GM19467 (cell line): ENCODE results near the gene EAF1.
A peak's percentile ranks its signal among the peaks of the same experiment; 100 is the strongest.
"Not testable (repeated sequence)": the region's sequence is repeated elsewhere in the genome, so short reads cannot be mapped to it uniquely, and the experiment has no call there.

ENCODE experiments used
- ATAC-seq: cut with Tn5 transposase; IDR thresholded peaks from one replicate; pipeline ENCODE4 v1.9.1; 2021; ENCODE audit warnings: mild to moderate bottlenecking, moderate library complexity; ENCODE audit not compliant: unreplicated experiment

Gene EAF1

DNA sequence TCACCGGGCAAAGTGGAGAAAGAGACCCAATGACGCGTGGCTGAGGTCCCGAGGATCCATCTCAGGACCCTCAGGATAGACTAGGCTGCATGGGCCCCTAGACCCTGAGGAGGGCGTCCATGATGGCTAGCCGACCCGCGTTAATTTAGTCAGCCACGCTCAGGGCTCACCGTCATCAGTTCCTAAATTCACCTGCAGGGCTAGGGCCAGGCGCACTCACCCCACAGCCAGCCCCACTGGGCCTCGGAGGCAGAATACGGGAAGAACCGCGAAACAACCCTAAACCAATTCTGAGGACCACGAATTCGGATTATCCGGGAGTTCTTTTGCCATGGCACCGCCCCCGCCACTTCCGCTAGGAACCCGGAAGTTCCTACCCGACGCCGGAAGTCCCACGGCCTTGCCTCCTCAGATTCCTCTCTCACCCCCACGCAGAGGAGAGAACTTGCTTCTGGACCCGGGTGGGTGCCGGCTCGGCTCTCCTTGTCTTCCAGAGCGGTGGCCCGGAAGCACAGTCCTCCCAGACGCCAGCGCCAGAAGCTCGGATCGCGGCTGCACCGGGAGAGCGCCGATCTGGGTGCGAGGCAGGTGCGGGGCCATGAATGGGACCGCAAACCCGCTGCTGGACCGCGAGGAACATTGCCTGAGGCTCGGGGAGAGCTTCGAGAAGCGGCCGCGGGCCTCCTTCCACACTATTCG is at the start of gene EAF1, which contains the start of gene METTL6:
Gene EAF1, plus strand, starts transcription at position 417 of the 699 bp plus-strand sequence. Its CDS starts 182 bp downstream, at position 599.
Gene METTL6, minus strand, starts transcription at position 363 of the 699 bp plus-strand sequence. CDS start 1,033 bp downstream, outside the sequence.
- ATAC-seq: peak; percentile 84

DNA sequence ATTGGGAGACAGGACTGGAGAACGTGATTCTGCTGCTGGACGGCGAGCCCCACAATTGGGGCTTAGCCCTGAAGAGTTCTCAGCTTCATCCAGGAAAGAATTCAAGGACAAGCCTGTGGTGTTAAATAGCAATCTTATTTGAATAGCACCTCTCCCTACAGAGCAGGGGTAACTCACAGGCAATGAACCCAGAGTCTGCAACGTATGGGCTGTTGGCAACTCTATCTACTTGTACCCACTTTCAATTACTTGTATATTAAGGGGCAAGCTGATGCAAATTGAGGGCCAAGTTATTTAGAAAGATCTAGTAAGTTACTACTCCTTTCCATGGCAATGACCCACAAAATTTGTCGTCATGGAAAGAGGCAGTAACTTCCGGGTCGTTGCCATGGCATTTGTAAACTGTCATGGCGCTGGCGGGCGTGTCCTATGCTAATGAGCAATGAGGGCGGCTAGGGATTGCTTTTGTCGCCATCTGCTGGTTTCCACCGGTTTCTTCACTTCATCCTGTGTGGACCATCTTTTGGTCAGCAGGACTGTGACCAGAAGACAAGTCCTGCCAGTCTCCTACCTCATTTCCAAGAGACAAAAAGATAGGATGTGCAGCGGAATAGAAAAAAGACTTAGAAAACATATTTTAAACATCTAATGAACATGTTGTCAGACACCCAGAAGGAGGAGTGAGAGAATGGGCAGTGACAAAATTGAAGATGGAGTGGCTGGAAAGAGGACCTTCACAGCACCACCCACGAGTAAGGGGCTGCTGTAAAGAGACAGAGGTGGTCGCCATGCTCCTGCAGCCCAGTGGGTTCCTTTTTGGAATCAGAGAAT is 49.2 kb upstream of the EAF1 start:
- ATAC-seq: peak; percentile 87

DNA sequence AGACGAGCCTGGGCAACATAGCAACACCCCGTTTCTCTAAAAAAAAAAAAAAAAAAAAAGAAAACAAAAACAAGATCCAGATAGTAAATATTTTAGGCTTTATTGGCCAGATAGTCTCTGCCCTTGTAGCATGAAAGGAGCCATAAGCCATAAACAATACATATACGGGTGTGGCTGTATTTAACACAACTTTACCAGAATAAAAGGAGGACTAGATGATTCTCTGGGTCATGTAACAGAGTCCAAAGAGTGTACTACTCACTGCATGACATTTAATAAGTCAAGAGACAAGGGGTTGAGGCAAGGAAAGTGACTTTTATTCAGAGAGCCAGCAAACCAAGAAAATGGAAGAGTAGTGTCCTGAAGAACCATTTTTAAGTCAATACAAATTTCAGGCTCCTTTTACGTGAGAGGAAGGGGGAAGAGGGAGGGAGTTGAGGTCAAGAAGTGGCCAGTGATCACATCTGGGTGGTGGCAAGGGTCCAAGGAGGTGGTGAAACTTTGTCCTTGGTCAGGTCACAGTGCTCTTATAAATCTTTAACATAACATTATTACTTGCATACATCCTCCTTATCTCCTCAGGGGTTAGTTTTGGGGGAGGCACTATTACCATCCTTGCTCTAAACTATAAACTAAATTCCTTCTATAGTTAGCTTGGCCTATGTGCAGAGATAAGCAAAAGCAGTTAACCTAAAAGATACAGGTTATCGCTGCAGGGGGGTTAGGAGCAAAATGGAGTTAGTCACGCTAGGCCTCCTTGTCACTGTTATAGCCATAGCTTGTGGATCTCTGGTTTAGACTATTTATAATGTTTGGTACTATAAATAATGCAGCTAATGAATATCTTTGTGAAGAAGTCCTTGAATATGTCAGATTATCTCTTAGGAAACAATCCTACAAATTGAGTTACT is 46.2 kb upstream of the EAF1 start:
- ATAC-seq: no peak

DNA sequence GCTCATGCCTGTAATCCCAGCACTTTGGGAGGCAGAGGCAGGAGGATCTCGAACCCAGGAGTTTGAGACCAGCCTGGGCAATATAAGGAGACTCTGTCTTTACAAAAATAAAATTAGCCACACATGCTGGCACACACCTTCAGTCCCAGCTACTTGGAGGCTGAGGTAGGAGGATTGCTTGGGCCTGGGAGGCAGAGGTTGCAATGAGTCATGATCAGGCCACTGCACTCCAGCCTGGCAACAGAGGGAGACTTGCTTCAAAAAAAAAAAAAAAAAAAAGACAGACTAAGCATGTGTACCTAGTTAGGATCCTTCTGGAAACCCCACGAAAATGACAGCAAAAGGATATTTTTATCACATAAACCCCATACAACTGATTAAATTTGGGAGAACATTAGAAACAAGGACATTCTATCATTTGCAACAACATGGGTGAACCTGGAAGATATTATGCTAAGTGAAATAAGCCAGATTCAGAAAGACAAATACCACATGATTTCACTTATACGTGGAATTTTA is 44.9 kb upstream of the EAF1 start:
- no peak for ATAC-seq

DNA sequence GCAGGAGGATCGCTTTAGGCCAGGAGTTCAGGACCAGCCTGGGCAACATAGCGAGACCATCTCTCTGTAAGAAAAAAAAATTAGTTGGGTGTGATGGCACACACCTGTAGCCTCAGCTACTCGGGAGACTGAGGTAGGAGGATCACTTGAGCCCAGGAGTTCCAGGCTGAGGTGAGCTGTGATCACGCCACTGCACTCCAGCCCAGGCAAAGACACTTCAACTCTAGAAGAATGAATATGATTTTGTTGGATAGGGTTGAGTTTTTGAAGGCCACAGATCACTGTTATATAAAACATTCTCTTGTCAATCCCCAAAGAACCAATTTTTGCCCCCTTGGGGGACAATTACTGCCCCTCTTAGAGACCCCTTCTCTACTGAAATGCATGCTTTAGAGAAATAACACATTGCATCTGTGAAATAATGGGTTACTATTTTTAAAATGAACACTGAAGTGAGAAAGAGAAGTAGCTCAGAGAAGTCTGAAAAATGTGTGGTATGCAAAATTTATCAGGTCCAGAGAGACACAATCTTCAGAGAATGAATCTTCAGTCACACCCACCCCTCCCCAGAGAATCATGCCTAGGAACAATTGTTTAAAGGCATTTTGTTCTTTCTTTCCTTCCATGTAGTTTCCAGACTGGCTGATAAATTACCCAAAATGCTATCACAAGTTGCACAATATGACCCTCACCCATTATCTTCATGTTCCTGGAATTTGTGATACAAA is 42.7 kb upstream of the EAF1 start:
- peak; percentile 84 for ATAC-seq

DNA sequence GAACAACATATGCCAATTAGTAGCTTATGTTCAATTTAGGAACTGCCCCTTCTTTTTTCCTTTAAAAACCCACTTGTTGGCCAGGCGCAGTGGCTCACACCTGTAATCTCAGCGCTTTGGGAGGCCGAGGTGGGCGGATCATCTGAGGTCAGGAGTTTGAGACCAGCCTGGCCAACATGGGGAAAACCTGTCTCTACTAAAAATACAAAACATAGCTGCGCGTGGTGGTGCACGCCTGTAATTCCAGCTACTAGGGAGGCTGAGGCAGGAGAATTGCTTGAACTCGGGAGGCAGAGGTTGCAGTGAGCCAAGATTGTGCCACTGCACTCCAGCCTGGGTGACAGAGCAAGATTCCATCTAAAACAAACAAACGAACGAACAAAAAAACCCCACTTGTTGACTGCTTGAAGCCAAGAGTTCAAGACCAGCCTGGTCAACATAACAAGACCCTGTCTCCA is 42.1 kb upstream of the EAF1 start:
- peak; percentile 15 for ATAC-seq

DNA sequence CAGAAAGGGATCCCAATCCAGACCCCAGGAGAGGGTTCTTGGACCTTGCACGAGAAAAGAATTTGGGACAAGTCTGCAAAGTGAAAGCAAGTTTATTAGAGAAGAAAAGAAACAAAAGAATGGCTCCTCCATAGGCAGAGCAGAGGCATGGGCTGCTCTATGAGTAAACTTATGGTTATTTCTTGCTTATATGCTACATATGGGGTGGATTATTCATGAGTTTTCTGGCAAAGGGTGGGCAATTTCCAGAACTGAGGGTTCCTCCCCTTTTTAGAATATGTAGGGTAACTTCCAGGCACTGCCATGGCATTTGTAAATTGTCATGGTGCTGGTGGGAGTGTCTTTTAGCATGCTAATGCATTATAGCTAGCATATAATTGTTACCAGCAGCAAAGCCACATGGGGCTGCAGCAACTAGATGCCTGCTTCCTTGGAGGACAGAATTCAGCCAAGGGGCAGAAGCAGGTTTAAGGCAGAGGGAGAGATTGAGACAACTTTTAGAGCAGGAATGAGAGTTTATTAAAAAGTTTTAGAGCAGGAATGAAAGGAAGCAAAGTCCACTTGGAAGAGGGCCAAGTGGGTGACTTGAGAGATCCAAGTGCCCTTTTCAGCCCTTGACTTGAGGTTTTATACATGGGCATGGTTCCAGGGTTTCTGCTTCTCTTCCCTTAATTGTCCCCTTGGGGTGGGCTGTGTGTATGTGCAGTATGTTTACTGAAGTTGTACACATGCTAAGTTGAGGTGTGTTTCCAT is 41.3 kb upstream of the EAF1 start:
- no peak for ATAC-seq

DNA sequence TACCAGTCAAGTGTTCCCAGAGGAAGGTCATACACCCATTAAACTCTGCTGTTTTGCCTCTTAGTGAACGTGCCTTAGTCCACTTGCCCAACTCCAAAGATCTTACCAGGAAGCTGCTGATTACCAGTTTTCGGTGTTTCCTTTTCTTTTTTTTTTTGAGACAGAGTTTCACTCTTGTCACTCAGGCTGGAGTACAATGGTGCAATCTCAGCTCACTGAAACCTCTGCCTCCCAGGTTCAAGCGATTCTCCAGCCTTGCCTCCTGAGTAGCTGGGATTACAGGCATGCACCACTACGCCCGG is 40.8 kb upstream of the EAF1 start:
- ATAC-seq: not testable (repeated sequence)

DNA sequence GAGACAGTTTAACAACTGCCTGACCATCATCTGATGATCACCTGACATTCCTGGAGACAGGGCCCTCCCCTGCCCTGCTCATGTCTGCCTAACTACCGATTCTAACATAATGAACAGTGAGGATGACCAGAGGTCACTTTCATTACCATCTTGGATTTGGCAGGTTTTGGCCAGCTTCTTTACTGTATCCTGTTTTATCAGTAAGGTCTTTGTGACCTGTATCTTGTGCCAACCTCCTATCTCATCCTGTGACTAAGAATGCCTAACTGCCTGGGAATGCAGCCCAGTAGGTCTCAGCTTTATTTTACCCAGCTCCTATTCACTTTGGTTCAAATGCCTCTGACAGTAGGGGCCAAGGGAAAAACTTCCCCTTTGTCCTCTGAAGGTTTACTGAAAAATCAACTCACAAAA is 40.2 kb upstream of the EAF1 start:
- ATAC-seq: no peak

DNA sequence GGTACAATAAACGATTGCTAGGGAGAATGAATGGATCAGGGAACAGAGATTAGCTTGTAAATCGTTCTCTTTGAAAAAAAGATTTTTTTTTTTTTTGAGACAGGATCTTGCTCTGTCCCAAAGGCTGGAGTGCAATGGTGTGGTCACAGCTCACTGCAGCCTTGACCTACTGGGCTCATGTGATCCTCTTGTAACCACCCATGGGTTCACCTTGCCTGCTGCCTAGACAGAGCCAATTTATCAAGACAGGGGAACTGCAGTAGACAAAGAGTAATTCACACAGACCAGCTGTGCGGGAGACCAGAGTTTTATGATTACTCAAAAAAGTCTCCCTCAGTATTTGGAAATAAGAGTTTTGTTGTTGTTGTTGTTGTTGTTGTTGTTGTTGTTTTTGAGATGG is 39.7 kb upstream of the EAF1 start:
- no peak for ATAC-seq

DNA sequence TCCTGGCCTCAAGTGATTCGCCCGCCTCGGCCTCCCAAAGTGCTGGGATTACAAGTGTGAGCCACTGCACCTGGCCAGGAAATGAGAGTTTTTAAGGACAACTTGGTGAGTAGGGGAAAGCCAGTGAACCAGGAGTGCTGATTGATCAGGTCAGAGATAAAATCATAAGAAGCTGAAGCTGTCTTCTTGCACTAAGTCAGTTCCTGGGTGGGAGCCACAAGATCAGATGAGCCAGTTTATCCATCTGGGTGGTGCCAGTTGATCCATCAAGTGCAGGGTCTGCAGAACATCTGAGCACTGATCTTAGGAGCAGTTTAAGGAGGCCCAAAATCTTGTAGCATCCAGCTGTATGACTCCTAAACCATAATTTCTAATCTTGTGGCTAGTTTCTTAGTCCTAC is 39.1 kb upstream of the EAF1 start:
- not testable (repeated sequence) for ATAC-seq

DNA sequence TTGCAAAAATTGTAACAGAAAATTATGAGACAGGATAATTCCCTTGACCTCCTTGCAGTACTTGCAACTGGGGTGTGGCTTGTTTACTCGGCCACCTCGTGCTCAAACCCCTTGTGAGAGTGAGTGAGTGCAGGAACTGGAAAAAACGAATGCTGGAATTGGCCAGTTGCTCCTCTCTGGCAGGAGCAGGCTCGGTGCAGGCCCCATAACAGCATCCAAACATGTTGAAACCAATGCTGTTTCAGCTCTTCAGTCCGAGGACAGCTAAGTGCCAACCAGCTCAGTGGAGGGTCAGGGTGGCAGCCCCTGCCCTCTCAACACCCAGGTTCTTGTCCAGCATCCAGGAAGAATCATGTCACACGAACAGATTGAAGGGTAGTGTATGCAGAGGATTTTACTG is 36.9 kb upstream of the EAF1 start:
- no peak for ATAC-seq

DNA sequence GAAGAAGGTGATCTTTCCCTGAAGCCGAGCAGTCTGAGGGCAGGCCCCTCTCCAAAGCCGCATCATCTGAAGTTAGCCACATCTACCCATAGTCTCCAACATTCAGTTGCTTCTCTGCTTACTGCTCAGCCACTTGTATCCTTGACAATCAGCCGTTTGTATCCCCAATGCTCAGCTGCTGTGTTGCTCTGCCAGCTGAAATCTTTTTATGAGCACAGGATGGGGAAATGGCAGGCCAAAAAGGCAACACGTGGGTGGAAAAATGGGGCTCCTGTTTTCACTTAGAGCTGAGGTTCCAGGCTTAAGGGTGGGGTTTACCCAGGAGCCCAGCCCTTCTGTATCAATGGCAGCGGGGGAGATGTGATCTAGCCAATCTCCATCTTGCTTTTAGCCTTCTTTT is 36.4 kb upstream of the EAF1 start:
- no peak for ATAC-seq

DNA sequence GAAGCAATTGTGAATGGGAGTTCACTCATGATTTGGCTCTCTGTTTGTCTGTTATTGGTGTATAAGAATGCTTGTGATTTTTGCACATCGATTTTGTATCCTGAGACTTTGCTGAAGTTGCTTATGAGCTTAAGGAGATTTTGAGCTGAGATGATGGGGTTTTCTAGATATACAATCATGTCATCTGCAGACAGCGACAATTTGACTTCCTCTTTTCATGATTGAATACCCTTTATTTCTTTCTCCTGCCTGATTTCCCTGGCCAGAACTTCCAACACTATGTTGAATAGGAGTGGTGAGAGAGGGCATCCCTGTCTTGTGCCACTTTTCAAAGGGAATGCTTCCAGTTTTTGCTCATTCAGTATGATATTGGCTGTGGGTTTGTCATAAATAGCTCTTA is 34.1 kb upstream of the EAF1 start:
- not testable (repeated sequence) for ATAC-seq

DNA sequence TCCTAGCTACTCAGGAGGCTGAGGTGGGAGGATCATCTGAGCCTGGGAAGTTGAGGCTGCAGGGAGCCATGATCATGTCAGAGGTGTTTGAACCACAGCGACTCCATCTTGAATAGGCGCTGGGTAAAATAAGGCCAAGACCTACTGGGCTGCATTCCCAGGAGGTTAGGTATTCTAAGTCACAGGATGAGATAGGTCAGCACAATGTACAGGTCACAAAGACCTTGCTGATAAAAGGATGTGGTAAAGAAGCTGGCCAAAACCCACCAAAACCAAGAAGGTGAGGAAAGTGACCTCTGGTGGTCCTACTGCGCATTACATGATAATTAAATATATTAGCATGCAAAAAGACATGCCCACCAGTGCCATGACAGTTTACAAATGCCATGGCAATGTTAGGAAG is 28.7 kb upstream of the EAF1 start:
- not testable (repeated sequence) for ATAC-seq

DNA sequence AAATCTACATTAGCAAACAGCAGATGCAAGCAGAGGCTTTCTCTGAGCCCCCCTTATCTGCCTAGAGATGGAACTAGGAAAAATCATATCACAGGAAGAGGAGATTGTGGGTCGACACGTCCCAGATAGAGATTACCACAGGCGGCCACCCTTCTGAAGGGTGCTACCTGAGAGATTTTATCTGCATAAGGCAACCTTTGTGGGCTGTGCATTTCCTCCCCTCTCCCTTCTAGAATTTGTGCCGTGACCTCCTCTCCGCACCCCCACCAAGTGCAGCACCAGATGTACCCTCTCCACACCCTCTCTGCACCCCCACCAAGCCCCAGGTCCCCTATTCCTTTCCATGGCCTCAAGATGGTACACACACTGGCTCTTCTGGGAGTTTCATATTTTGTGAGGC is 27.4 kb upstream of the EAF1 start:
- no peak for ATAC-seq

DNA sequence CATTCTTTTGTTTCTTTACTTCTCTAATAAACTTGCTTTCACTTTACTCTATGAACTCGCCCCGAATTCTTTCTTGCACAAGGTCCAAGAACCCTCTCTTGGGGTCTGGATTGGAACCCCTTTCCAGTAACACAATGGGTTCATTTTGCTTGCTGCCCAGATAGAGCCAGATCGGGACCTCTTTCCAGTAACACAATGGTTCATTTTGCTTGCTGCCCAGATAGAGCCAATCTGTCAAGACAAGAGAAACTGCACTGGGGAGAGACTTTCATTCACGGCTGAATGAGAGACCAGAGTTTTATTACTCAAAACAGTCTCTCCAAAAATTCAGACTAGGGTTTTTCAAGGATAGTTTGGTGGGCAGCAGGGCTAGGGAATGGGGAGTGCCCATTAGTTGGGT is 25.5 kb upstream of the EAF1 start:
- ATAC-seq: no peak

DNA sequence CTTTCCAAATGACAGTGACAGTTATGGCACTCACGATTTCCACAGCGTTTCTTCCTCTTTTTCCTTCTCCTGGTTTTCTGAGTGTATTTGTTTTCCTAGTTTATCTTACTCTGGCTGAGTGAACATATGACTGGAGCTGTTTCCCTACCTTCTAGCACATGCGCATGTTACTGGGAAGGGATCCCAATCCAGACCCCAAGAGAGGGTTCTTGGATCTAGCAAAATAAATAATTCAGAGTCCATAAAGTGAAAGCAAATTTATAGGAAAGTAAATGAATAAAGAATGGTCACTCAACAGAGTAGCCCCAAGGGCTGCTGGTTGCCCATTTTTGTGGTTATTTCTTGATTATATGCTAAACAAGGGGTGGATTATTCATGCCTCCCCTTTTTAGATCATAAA is 23.9 kb upstream of the EAF1 start:
- no peak for ATAC-seq

DNA sequence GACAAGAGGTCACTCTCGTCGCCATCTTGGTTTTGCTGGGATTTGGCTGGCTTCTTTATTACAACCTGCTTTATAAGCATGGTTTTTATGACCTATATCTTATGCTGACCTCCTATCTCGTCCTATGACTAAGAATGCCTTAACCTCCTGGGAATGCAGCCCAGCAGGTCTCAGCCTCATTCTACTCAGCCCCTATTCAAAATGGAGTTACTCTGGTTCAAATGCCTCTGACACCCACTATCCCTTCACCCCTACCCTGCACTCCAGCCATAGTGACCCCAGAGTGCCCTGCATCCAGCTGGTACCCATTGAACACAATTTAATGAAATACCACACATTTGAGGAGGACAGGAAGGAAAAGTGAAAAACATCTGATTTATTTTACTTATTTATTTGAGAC is 23.4 kb upstream of the EAF1 start:
- no peak for ATAC-seq

DNA sequence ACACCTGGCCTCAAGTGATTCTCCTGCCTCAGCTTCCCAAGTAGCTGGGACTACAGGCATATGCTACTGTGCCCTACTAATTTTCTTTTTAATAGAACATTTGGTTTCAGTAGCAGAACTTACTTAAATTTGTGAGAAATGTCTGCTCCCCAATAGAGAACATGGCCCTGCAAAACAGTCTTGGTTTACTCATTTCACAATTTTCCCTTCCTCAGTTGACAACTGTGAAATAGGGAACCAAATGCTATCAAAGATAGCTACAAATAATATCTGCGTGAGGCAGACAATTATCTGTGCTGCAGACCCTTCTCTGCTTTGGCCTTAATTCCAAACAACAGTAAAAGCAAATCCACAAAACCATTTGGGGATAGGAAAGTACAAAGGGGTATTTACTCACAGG is 22.6 kb upstream of the EAF1 start:
- no peak for ATAC-seq
